Natural killer cell (primary cell): ENCODE measurements around the gene PRR23E. TPM values are rescaled to one million over a fixed set of nuclear protein-coding genes. Genes with fewer than 3 reads are reported as not detected.

ENCODE experiments used
- ATAC-seq, 3 donors: fragments of 150-1000 bp in 2 of 3; fragments of 200-7000 bp in 1 of 3; cut with Tn5 transposase; 1 replicate in 1 of 3; 2 replicates in 2 of 3; pipeline ENCODE4 v1.10.0; 2021; ENCODE audit warnings: mild to moderate bottlenecking in 2 of 3, moderate library complexity in 2 of 3
- DNase-seq, 2 donors: peaks; one replicate each; pipeline versions ENCODE4 v3.0.0 to v3.0.0-alpha.2; 2013 to 2021; ENCODE audit warnings: mixed read lengths in 1 of 2
- H3K27ac ChIP-seq: one replicate; pipeline ENCODE4 v1.5.1; 2013; ENCODE audit warnings: mild to moderate bottlenecking, low read length
- H3K27me3 ChIP-seq: one replicate; pipeline ENCODE4 v1.6.1; 2013; ENCODE audit warnings: low read length; ENCODE audit not compliant: control insufficient read depth, insufficient read depth
- H3K36me3 ChIP-seq: one replicate; pipeline ENCODE4 v1.6.1; 2013; ENCODE audit warnings: low read length; ENCODE audit not compliant: control insufficient read depth, insufficient read depth
- H3K4me1 ChIP-seq: one replicate; pipeline ENCODE4 v1.6.1; 2013; ENCODE audit warnings: low read length; ENCODE audit not compliant: control insufficient read depth, insufficient read depth
- H3K4me3 ChIP-seq: one replicate; pipeline ENCODE4 v1.5.1; 2013; ENCODE audit warnings: low read length
- H3K9me3 ChIP-seq: one replicate; pipeline ENCODE4 v1.6.1; 2013; ENCODE audit warnings: low read length; ENCODE audit not compliant: control insufficient read depth, insufficient read depth
- H3K27ac Mint-ChIP-seq, 2 donors: one replicate each; pipeline ENCODE4 v1.8.0; 2022; ENCODE audit warnings: mild to moderate bottlenecking in 2 of 2, mixed read lengths in 2 of 2, moderate library complexity in 1 of 2
- H3K27me3 Mint-ChIP-seq, 2 donors: one replicate each; pipeline ENCODE4 v1.8.0; 2022; ENCODE audit warnings: low read depth in 2 of 2, mixed read lengths in 2 of 2
- H3K36me3 Mint-ChIP-seq: one replicate; pipeline ENCODE4 v1.8.0; 2022; ENCODE audit warnings: mixed read lengths
- H3K4me1 Mint-ChIP-seq, 2 donors: one replicate each; pipeline ENCODE4 v1.8.0; 2022; ENCODE audit warnings: mixed read lengths in 2 of 2
- H3K4me3 Mint-ChIP-seq: one replicate; pipeline ENCODE4 v1.8.0; 2022; ENCODE audit warnings: mild to moderate bottlenecking, moderate library complexity, mixed read lengths
- H3K9me3 Mint-ChIP-seq, 2 donors: one replicate each; pipeline ENCODE4 v1.8.0; 2022; ENCODE audit warnings: mixed read lengths in 2 of 2
- WGBS: methylation state at CpG from one replicate; pipeline ENCODE4 v1.1.7; 2013; ENCODE audit warnings: missing lambda C conversion rate; ENCODE audit not compliant: insufficient coverage; 5-methylcytosine and 5-hydroxymethylcytosine counted together
- intact Hi-C: fragments of 100-400 bp; cut with micrococcal nuclease; formaldehyde crosslinking; loops from one replicate; pipeline ENCODE4 v1.14.2; 2022
- total RNA-seq, 4 donors: library from RNA; stranded (reverse); fragments of 120-200 nt in 1 of 4; gene quantifications; one replicate each; pipeline versions ENCODE4 v1.2.3 to v1.2.4, GENCODE V29; 2013 to 2022
- TF ChIP-seq, protein P1 (sequence below): fragments of 200-600 bp; IDR thresholded peaks from one replicate; pipeline ENCODE4 v1.8.0; 2022; ENCODE audit warnings: antibody characterized with exemption

Gene PRR23E
- total RNA-seq, 3 donors from 2014 or later (not counting 1 experiment from before 2014, with no cell fraction given): not detected

DNA sequence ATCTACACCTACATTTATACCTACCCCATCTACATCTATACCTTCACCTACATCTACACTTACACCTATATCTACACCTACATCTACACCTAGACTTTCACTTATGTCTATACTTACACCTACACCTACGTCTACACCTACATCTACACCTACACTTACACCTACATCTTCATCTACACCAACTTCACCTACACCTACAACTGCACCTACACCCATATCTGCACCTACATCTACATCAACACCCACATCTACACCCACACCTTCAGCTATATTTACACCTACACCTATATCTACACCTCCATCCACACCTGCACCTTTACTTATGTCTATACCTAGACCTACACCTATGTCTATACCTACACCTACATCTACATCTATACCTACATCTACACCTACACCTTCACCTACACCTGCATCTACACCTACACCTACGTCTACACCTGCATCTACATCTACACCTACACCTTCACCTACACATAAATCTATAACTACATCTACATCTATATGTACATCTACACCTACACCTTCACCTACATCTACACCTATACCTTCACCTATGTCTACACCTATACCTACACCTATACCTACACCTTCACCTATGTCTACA is 30.9 kb upstream of the PRR23E start:
- WGBS: 80% methylated on average over 2 of the region's 2 CpGs
- Histone ChIP-seq H3K36me3 (no peaks in the 10 kb centered on the region), H3K27me3 (no peaks in the 10 kb centered on the region), H3K4me1 (no peaks in the 10 kb centered on the region), H3K27ac (no peak overlapping the region), H3K4me3 (no peak overlapping the region), H3K9me3 (no peaks in the 10 kb centered on the region)
- no peaks in the 10 kb centered on the region for H3K36me3 Mint-ChIP-seq
- peaks cover 7% of the 10 kb centered on the region in 2 donors for H3K27me3 Mint-ChIP-seq
- intact Hi-C loops: no loop called here
- no peak for ATAC-seq
- no peak overlapping the region for H3K4me3 Mint-ChIP-seq
- H3K9me3 Mint-ChIP-seq: no peaks in the 10 kb centered on the region
- TF ChIP-seq, protein P1, sequence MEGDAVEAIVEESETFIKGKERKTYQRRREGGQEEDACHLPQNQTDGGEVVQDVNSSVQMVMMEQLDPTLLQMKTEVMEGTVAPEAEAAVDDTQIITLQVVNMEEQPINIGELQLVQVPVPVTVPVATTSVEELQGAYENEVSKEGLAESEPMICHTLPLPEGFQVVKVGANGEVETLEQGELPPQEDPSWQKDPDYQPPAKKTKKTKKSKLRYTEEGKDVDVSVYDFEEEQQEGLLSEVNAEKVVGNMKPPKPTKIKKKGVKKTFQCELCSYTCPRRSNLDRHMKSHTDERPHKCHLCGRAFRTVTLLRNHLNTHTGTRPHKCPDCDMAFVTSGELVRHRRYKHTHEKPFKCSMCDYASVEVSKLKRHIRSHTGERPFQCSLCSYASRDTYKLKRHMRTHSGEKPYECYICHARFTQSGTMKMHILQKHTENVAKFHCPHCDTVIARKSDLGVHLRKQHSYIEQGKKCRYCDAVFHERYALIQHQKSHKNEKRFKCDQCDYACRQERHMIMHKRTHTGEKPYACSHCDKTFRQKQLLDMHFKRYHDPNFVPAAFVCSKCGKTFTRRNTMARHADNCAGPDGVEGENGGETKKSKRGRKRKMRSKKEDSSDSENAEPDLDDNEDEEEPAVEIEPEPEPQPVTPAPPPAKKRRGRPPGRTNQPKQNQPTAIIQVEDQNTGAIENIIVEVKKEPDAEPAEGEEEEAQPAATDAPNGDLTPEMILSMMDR: no peak
- H3K27ac Mint-ChIP-seq: no peak overlapping the region
- DNase-seq: no peak
- no peaks in the 10 kb centered on the region for H3K4me1 Mint-ChIP-seq

- Histone ChIP-seq H3K27me3 (no peaks in the 10 kb centered on the region), H3K4me1 (no peaks in the 10 kb centered on the region), H3K36me3 (no peaks in the 10 kb centered on the region), H3K4me3 (no peak overlapping the region), H3K9me3 (no peaks in the 10 kb centered on the region), H3K27ac (no peak overlapping the region)
- TF ChIP-seq, protein P1: no peak
- Mint-ChIP-seq H3K27me3 (peaks cover 7% of the 10 kb centered on the region in 2 donors), H3K27ac (no peak overlapping the region), H3K4me1 (no peaks in the 10 kb centered on the region), H3K36me3 (no peaks in the 10 kb centered on the region), H3K4me3 (no peak overlapping the region), H3K9me3 (no peaks in the 10 kb centered on the region)
- ATAC-seq (no peak), DNase-seq (no peak)
- 48% methylated on average over 15 of the region's 15 CpGs for WGBS
- intact Hi-C loops: no loop called here
Measured at GRCh38 chr3:127162947-127163645, 29.8 kb upstream of the PRR23E start.

DNA sequence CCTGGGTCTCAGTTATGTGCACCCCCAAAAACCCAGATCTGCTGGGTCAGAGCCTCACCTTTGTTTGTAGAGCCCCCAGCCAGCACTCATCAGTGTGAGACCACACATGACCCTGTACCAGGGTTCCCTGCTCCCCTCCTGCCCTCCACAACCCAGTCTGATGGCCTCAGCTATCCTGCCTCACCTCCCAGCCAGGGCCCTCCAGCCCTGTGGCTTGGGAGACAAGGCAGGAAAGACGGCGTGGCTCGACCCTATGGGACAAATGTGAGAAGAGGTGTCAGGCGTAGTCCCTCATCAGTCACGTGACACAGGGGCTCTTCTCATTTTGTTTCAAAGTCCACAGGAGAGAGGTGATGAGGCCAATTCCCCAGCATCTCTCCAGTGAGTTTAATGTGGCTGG is 28.3 kb upstream of the PRR23E start:
- intact Hi-C loops: no loop called here
- H3K4me3 Mint-ChIP-seq: no peak overlapping the region
- H3K36me3 ChIP-seq: no peaks in the 10 kb centered on the region
- H3K27ac Mint-ChIP-seq: no peak overlapping the region
- H3K4me3 ChIP-seq: no peak overlapping the region
- H3K27me3 ChIP-seq: no peaks in the 10 kb centered on the region
- WGBS: 77% methylated on average over 5 of the region's 5 CpGs
- H3K36me3 Mint-ChIP-seq: no peaks in the 10 kb centered on the region
- H3K9me3 Mint-ChIP-seq: no peaks in the 10 kb centered on the region
- no peaks in the 10 kb centered on the region for H3K9me3 ChIP-seq
- no peaks in the 10 kb centered on the region for H3K4me1 Mint-ChIP-seq
- peaks cover 7 to 22% of the 10 kb centered on the region in 2 donors for H3K27me3 Mint-ChIP-seq
- ATAC-seq: no peak
- H3K4me1 ChIP-seq: no peaks in the 10 kb centered on the region
- H3K27ac ChIP-seq: no peak overlapping the region
- no peak for DNase-seq
- TF ChIP-seq, protein P1: no peak
